K562 (cell line): Measurements from ENCODE around the gene CRYAB. TPM values are rescaled to one million over a fixed set of nuclear protein-coding genes. Genes with fewer than 3 reads are reported as not detected.

ENCODE experiments used
- ATAC-seq: fragments of 200-7000 bp; cut with Tn5 transposase; 3 replicates; pipeline ENCODE4 v1.9.1; 2020; ENCODE audit warnings: moderate library complexity
- BruUV-seq: library from RNA; stranded (reverse); fragments of 400-500 nt; replicated peaks from 2 replicates; lab custom pipeline; 2021; lab: Mats Ljungman, UMichigan
- CTCF ChIA-PET: fragments of 300-600 bp; formaldehyde crosslinking; extraction: SDS; loops from one replicate; lab custom pipeline; 2021; ENCODE audit warnings: low intra/inter-chr PET ratio; lab: Yijun Ruan, JAX
- POLR2A ChIA-PET: fragments of 300-600, 350-650 bp; sonication (Branson Sonifier 250); formaldehyde crosslinking; extraction: SDS; loops from one replicate; lab custom pipeline; 2021; ENCODE audit warnings: antibody characterized with exemption, inconsistent platforms; lab: Yijun Ruan, JAX
- DNase-seq, 4 experiments: peaks; one replicate each; pipeline versions ENCODE4 v3.0.0 to v3.0.0-alpha.2; 2011 to 2018; ENCODE audit warnings: low spot score in 3 of 4, mixed read lengths in 3 of 4; ENCODE audit errors: extremely low read depth in 1 of 4
- FAIRE-seq: peaks from 2 replicates; lab custom pipeline; 2011; peaks lifted over from hg19 to GRCh38; lab: Jason Lieb, UNC
- H2AFZ ChIP-seq: 2 replicates; pipeline ENCODE4 v1.6.0; 2011; ENCODE audit warnings: low read depth, low read length, control low read depth, inconsistent platforms
- H3K27ac ChIP-seq: fragments of 200-600 bp; 3 replicates; pipeline ENCODE4 v1.8.0; 2011; ENCODE audit warnings: low read depth, mild to moderate bottlenecking, control low read depth, inconsistent platforms, low read length, moderate library complexity, mixed read lengths; ENCODE audit errors: extremely low read depth
- H3K27me3 ChIP-seq, 2 experiments: fragments of 300-600 bp in 1 of 2; 2 replicates in 1 of 2; 3 replicates in 1 of 2; pipeline versions ENCODE4 v1.6.0 to v1.8.0; 2011; ENCODE audit warnings: inconsistent platforms in 2 of 2, low read length in 2 of 2, mild to moderate bottlenecking in 1 of 2, mixed read lengths in 1 of 2, moderate library complexity in 1 of 2; ENCODE audit not compliant: control insufficient read depth in 2 of 2, insufficient read depth in 2 of 2
- H3K36me3 ChIP-seq: fragments of 300-600 bp; 3 replicates; pipeline ENCODE4 v1.8.0; 2011; ENCODE audit warnings: mild to moderate bottlenecking, low read length, inconsistent platforms; ENCODE audit not compliant: control insufficient read depth, insufficient read depth
- H3K4me1 ChIP-seq, 2 experiments: fragments of 200-600 bp in 1 of 2; replicated peaks in 1 of 2; 2 replicates in 1 of 2; 3 replicates in 1 of 2; pipeline versions ENCODE4 v1.5.1 to v1.8.0; 2011; ENCODE audit warnings: inconsistent platforms in 2 of 2, low read length in 2 of 2, mild to moderate bottlenecking in 1 of 2, mixed read lengths in 1 of 2, moderate library complexity in 1 of 2; ENCODE audit not compliant: control insufficient read depth in 2 of 2, insufficient read depth in 2 of 2
- H3K4me2 ChIP-seq: 2 replicates; pipeline ENCODE4 v1.6.1; 2011; ENCODE audit warnings: low read length, control low read depth, inconsistent platforms, mixed read lengths; ENCODE audit not compliant: insufficient read depth
- H3K4me3 ChIP-seq: fragments of 200-600 bp; sonication (generic), shearing (Covaris generic); 2 replicates; pipeline ENCODE4 v1.5.1; 2016; ENCODE audit warnings: control low read depth, inconsistent platforms
- H3K79me2 ChIP-seq: fragments of 200-600 bp; 3 replicates; pipeline ENCODE4 v1.8.0; 2011; ENCODE audit warnings: low read length, inconsistent platforms; ENCODE audit not compliant: control insufficient read depth, insufficient read depth
- H3K9ac ChIP-seq, 2 experiments: 2 replicates each; pipeline versions ENCODE4 v1.6.0 to v1.6.1; 2011; ENCODE audit warnings: low read depth in 2 of 2, low read length in 2 of 2, control low read depth in 1 of 2, inconsistent platforms in 1 of 2, mild to moderate bottlenecking in 1 of 2, mixed read lengths in 1 of 2; ENCODE audit not compliant: insufficient read depth in 1 of 2
- H3K9me1 ChIP-seq: one replicate; pipeline ENCODE4 v1.6.0; 2011; ENCODE audit warnings: inconsistent platforms, mild to moderate bottlenecking, low read length, moderate library complexity; ENCODE audit not compliant: control insufficient read depth, insufficient read depth
- H3K9me3 ChIP-seq: replicated peaks from 2 replicates; pipeline ENCODE4 v1.5.1; 2011; ENCODE audit warnings: low read depth, low read length, inconsistent platforms; ENCODE audit not compliant: control insufficient read depth, insufficient read depth
- H4K20me1 ChIP-seq: replicated peaks from 2 replicates; pipeline ENCODE4 v1.6.1; 2011; ENCODE audit warnings: low read length, inconsistent platforms, mixed read lengths; ENCODE audit not compliant: control insufficient read depth, insufficient read depth
- CEBPB ChIP-seq: fragments of 450-650 bp; IDR thresholded peaks from 2 replicates; pipeline ENCODE4 v1.6.1; 2016; ENCODE audit warnings: missing genetic modification characterization, missing compliant biosample characterization
- E2F3 ChIP-seq: fragments of 250-450 bp; sonication (Bioruptor Pico); IDR thresholded peaks from 2 replicates; pipeline ENCODE4 v1.4.0; 2020; ENCODE audit warnings: mild to moderate bottlenecking
- MEIS2 ChIP-seq: fragments of 450-650 bp; IDR thresholded peaks from 2 replicates; pipeline ENCODE4 v1.6.1; 2014; ENCODE audit warnings: mild to moderate bottlenecking; ENCODE audit not compliant: partially characterized antibody
- SMAD3 ChIP-seq: fragments of 450-650 bp; formaldehyde crosslinking; conservative IDR thresholded peaks from 2 replicates; pipeline ENCODE4 v1.4.0; 2020; ENCODE audit warnings: mild to moderate bottlenecking
- SREBF2 ChIP-seq: sonication (generic); formaldehyde crosslinking; IDR thresholded peaks from 2 replicates; pipeline ENCODE4 v1.4.0; 2020; ENCODE audit warnings: mild to moderate bottlenecking, missing genetic modification reagents
- TAF1 ChIP-seq: IDR thresholded peaks from 2 replicates; pipeline ENCODE4 v1.6.1; 2011; ENCODE audit warnings: mild to moderate bottlenecking, low read length, moderate library complexity; ENCODE audit not compliant: insufficient read depth, control insufficient read depth, severe bottlenecking; ENCODE audit errors: extremely low read depth
- ZNF668 ChIP-seq: fragments of 250-450 bp; sonication (Bioruptor Pico); IDR thresholded peaks from 2 replicates; pipeline ENCODE4 v1.8.0; 2022; ENCODE audit warnings: mild to moderate bottlenecking, inconsistent platforms
- WGBS: fragments of 100-300 bp; shearing (Covaris generic); methylation state at CpG from one replicate; pipeline ENCODE4 v1.1.6; 2016; ENCODE audit warnings: low coverage, mixed read lengths; ENCODE audit not compliant: insufficient coverage; ENCODE audit errors: missing lambda C conversion rate; 5-methylcytosine and 5-hydroxymethylcytosine counted together
- in situ Hi-C: fragments of 300-500 bp; cut with MboI; formaldehyde crosslinking; loops from 4 replicates; pipeline ENCODE4 v1.15.0; 2018; ENCODE audit warnings: inconsistent platforms, mixed read lengths
- intact Hi-C: fragments of 100-400 bp; cut with micrococcal nuclease; formaldehyde crosslinking; loops from 2 replicates; pipeline ENCODE4 v1.14.2; 2022
- polyA plus RNA-seq, 8 experiments: library from polyadenylated mRNA; depleted of rRNA in 4 of 8; stranded (reverse) in 5 of 8; unstranded in 3 of 8; fragments of >200 nt; fragmentation: Nextera tagmentation in 2 of 8; fragmentation: Illumina TruSeq in 1 of 8; extraction: Ambion mirVana in 2 of 8; extraction: Trizol in 1 of 8; gene quantifications; 2 replicates each; pipeline versions ENCODE4 v1.2.1 to v1.2.3, GENCODE V29; 2011 to 2014; ENCODE audit warnings: inconsistent platforms in 1 of 8, missing spikeins in 1 of 8
- total RNA-seq, 7 experiments: library from RNA; depleted of rRNA in 6 of 7; stranded (reverse); fragments of >200 nt in 6 of 7; fragmentation: Illumina TruSeq in 2 of 7; extraction: Trizol in 2 of 7; gene quantifications; 2 replicates each; pipeline versions ENCODE4 v1.2.1 to v1.2.3, GENCODE V29; 2011 to 2021; ENCODE audit warnings: low replicate concordance in 1 of 7
- TF ChIP-seq, protein P1 (sequence below): sonication (generic); formaldehyde crosslinking; IDR thresholded peaks from 2 replicates; pipeline ENCODE4 v1.8.0; 2022; ENCODE audit warnings: mild to moderate bottlenecking, missing genetic modification reagents

CRYAB gene
- total and polyA plus RNA-seq, 9 of the 15 experiments (the other 6 are each of a cell fraction or from before 2014, with no cell fraction given) = 0.83 to 7.5 (median 3.6) TPM

GRCh38 chr11:111935317-111936039 is 23.9 kb upstream of the CRYAB start:
- BruUV-seq = no TSS peak
- Histone ChIP-seq H3K9ac (no peak overlapping the region; a peak in 1 of 4 replicates), H3K27ac (no peak overlapping the region), H3K4me1 (peaks cover 22 to 31% of the 10 kb centered on the region in 2 experiments), H3K79me2 (peaks cover 8% of the 10 kb centered on the region; the same call in 2 of the 3 replicates), H2AFZ (peak overlapping the region; percentile 99), H3K36me3 (no peaks in the 10 kb centered on the region), H3K9me3 (no peaks in the 10 kb centered on the region), H3K27me3 (no peaks in the 10 kb centered on the region), H3K4me3 (no peak overlapping the region), H4K20me1 (no peaks in the 10 kb centered on the region), H3K9me1 (no peaks in the 10 kb centered on the region), H3K4me2 (0 out of 2 replicates have a peak overlapping the region, but pooled peaks have one; percentile 96)
- POLR2A ChIA-PET = interaction anchor here (0.5 to 4.2 kb wide), 7 partner anchors 9 to 564 kb away, joined by 3 to 20 read pairs (median 3); no protein-coding TSS in a partner anchor
- in situ Hi-C loops = no loop called here
- FAIRE-seq (no peak), ATAC-seq (no peak), DNase-seq (no peak)
- TF ChIP-seq CEBPB = peak; percentile 26; the same call in 1 of the 2 replicates
- no peak for TF ChIP-seq SMAD3 (CRISPR knock-in tag)
- TF ChIP-seq MEIS2 = peak; percentile 11
- 42% methylated on average over 4 of the region's 4 CpGs for WGBS
- CTCF ChIA-PET = no interaction called here
- intact Hi-C loops = no loop called here

DNA sequence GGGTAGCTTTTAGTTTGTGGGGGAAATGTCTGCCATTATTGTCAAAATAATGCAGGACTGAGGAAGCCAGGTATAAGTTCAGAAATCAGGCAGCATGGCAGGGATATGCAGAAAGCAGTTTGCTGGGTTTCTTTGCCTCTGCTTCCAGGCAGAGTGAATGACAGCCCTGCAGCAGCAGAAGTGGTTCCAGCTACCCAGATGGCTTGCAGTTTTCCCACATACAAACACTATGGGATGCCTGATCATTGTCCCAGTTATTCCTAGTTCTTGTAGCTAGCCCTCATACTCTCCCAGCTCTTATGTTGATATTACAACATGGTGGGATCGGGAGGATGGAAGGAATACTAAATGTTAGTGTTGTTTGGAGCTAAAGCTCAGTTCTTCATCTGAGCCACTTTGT is 22.7 kb upstream of the CRYAB start:
- ChIA-PET POLR2A (interaction anchor here (0.8 to 1.3 kb wide), 2 partner anchors 40 to 109 kb away, joined by 3 to 5 read pairs; no protein-coding TSS in a partner anchor), CTCF (no interaction called here)
- no peak for DNase-seq
- Histone ChIP-seq H4K20me1 (no peaks in the 10 kb centered on the region), H3K27me3 (no peaks in the 10 kb centered on the region), H3K36me3 (no peaks in the 10 kb centered on the region), H3K27ac (no peak overlapping the region), H2AFZ (peak overlapping the region; percentile 37; the same call in 1 of the 2 replicates), H3K4me2 (no peak overlapping the region), H3K79me2 (peaks cover 8% of the 10 kb centered on the region; the same call in 2 of the 3 replicates), H3K9me1 (no peaks in the 10 kb centered on the region), H3K9me3 (no peaks in the 10 kb centered on the region), H3K4me3 (no peak overlapping the region), H3K4me1 (peaks cover 22 to 25% of the 10 kb centered on the region in 2 experiments), H3K9ac (no peak overlapping the region)
- in situ Hi-C loops (no loop called here), intact Hi-C loops (loop anchor here (5.0 kb wide), 1 partner anchor 153 kb away; the partner anchor contains the start of genes SDHD and TIMM8B)
- no TSS peak for BruUV-seq
- ATAC-seq = no peak
- FAIRE-seq = no peak
- WGBS = 75% methylated on average over 1 of the region's 1 CpG
- TF ChIP-seq SREBF2 (no peak), ZNF668 (CRISPR knock-in tag) (no peak), TAF1 (no peak), E2F3 (no peak)
- TF ChIP-seq, protein P1, sequence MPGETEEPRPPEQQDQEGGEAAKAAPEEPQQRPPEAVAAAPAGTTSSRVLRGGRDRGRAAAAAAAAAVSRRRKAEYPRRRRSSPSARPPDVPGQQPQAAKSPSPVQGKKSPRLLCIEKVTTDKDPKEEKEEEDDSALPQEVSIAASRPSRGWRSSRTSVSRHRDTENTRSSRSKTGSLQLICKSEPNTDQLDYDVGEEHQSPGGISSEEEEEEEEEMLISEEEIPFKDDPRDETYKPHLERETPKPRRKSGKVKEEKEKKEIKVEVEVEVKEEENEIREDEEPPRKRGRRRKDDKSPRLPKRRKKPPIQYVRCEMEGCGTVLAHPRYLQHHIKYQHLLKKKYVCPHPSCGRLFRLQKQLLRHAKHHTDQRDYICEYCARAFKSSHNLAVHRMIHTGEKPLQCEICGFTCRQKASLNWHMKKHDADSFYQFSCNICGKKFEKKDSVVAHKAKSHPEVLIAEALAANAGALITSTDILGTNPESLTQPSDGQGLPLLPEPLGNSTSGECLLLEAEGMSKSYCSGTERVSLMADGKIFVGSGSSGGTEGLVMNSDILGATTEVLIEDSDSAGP (CRISPR knock-in tag) = no peak
